ENCODE measurements around the gene HMGXB4.

The HMGXB4 gene

DNA sequence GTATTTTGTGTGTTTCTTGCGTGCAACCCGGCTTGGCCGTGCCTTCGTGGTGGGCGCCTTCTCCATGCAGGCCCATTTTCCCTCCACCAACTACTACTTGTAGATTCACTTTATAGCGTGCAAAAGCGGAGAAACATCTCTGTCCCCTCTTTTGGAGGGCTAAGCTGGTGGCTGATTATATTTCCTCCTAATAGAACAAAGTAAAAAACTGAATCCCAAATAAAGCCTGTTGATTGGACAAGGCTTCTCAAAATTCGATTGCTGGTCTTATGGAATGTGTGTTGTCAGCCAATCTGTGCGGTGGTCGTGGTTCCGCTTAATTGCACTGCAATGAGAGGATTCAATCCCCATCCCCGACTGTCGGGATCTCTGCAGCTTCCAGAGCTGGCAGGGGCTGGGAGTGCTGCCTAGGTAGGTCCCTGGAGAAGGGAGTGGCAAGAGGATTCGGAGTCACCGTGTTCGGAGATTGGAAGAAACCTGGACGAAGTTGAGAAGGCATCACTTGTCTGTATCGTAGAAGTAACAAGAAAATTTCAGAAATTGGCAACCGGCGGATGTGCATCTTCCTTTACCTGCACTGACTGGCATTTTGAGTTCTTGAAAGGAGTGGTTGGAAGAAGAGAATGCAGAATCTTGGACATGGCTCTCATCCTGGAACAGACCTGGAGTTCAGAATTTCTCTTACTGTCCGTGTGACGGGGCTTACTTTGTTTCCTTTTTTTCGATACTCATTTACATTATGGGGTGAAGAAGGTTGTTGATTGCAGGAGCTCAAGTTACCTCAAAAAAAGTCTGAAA is 1.1 kb downstream of the HMGXB4 start:
- TF ChIP-seq CTCF (IDR thresholded peaks at IDR 0.05; ENCODE audit: low read depth, low read length, missing control alignments) = no peak
- H3K4me3 ChIP-seq (ENCODE audit: low read depth, low read length) = peak overlapping the region; percentile 96
- no peak for DNase-seq (ENCODE audit: low read depth)

DNA sequence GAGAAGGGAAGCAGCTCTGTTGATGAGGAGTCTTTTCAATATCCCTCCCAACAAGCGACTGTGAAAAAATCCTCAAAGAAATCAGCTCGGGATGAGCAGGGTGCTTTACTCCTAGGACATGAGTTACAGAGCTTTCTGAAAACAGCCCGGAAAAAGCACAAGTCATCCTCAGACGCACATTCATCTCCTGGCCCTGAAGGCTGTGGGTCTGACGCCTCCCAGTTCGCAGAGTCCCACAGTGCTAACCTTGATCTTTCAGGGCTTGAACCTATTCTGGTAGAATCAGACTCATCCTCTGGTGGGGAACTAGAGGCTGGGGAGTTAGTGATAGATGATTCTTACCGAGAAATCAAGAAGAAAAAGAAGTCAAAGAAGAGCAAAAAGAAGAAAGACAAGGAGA is 7.7 kb downstream of the HMGXB4 start:
- no peak for DNase-seq (ENCODE audit: low read depth)
- TF ChIP-seq CTCF (IDR thresholded peaks at IDR 0.05; ENCODE audit: low read depth, low read length, missing control alignments) = no peak
- no peak overlapping the region for H3K4me3 ChIP-seq (ENCODE audit: low read depth, low read length)

- TF ChIP-seq CTCF (IDR thresholded peaks at IDR 0.05; ENCODE audit: low read depth, low read length, missing control alignments) = no peak
- DNase-seq (ENCODE audit: low read depth) = no peak
- no peak overlapping the region for H3K4me3 ChIP-seq (ENCODE audit: low read depth, low read length)
Measured at GRCh38 chr22:35266277-35266676, 9.0 kb downstream of the HMGXB4 start.

GRCh38 chr22:35269630-35270029 is 12.3 kb downstream of the HMGXB4 start:
- no peak for DNase-seq (ENCODE audit: low read depth)
- no peak for TF ChIP-seq CTCF (IDR thresholded peaks at IDR 0.05; ENCODE audit: low read depth, low read length, missing control alignments)
- H3K4me3 ChIP-seq (ENCODE audit: low read depth, low read length) = no peak overlapping the region

GRCh38 chr22:35274154-35274871 is 17.0 kb downstream of the HMGXB4 start:
- no peak for DNase-seq (ENCODE audit: low read depth)
- TF ChIP-seq CTCF (IDR thresholded peaks at IDR 0.05; ENCODE audit: low read depth, low read length, missing control alignments) = no peak
- H3K4me3 ChIP-seq (ENCODE audit: low read depth, low read length) = no peak overlapping the region

GRCh38 chr22:35275580-35275979 is 18.3 kb downstream of the HMGXB4 start:
- no peak for DNase-seq (ENCODE audit: low read depth)
- no peak overlapping the region for H3K4me3 ChIP-seq (ENCODE audit: low read depth, low read length)
- no peak for TF ChIP-seq CTCF (IDR thresholded peaks at IDR 0.05; ENCODE audit: low read depth, low read length, missing control alignments)

All from GM12864 (cell line).